ENCODE data around the gene DHRS4. TPM values are rescaled to one million over a fixed set of nuclear protein-coding genes. Genes with fewer than 3 reads are reported as not detected.

The DHRS4 gene
- total and polyA plus RNA-seq, 2 of the 13 experiments (the other 11 are each of a cell fraction or from before 2014, with no cell fraction given), result 23.9 to 45.1 TPM

DNA sequence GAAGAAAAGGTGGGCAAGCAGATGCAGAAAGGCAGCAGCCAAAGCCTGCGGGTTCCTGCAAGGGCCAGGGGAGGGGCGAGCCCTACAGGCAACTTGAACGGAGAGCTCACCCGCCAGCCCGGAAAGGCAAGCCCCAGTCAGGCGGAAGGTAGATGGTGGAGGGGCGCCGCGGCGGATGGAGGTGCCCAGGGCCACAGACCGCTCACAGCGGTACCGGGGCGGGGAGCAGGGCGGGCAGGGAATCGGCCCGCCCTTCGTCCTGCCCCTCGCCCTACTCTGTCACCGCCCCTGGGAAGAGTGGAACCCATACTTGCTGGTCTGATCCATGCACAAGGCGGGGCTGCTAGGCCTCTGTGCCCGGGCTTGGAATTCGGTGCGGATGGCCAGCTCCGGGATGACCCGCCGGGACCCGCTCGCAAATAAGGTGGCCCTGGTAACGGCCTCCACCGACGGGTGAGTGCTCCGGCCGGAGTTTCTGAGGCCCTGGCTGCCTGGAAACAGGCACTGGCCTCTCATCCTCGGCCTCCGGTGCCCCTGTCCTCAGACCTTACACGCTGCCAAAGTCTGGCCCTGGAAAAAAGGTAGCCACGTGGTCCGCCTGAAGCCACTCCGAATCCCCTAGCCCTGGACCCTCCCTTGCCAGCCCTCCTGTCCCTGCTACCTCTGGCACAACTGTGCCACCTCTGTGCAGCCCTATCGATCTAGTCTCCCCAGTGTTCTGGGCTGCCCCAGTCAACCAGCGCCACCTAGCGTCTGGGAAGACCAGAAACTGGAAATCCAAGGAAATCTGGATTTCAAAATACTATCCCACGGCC, at the start of gene DHRS4 (continued):
- TF ChIP-seq ZNF790 (CRISPR knock-in tag; IDR thresholded peaks at IDR 0.05; ENCODE audit: borderline replicate concordance), result peak; percentile 96
- TF ChIP-seq ZFP82 (CRISPR knock-in tag; IDR thresholded peaks at IDR 0.05; ENCODE audit: borderline replicate concordance), result peak; percentile 96; the same call in 1 of the 2 replicates
- peak; percentile 46 for TF ChIP-seq RARA (CRISPR knock-in tag; IDR thresholded peaks at IDR 0.05)
- TF ChIP-seq, protein P1, sequence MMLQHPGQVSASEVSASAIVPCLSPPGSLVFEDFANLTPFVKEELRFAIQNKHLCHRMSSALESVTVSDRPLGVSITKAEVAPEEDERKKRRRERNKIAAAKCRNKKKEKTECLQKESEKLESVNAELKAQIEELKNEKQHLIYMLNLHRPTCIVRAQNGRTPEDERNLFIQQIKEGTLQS (CRISPR knock-in tag; IDR thresholded peaks at IDR 0.05), result peak; percentile 41
- TF ChIP-seq MAFG (CRISPR knock-in tag; IDR thresholded peaks at IDR 0.05), result no peak
- peak; percentile 100 for TF ChIP-seq ZNF225 (CRISPR knock-in tag; IDR thresholded peaks at IDR 0.05)
- TF ChIP-seq PAX8 (CRISPR knock-in tag; IDR thresholded peaks at IDR 0.05; ENCODE audit: borderline replicate concordance), result peak; percentile 94; the same call in 1 of the 2 replicates
- TF ChIP-seq PTBP1 (IDR thresholded peaks at IDR 0.05; ENCODE audit: low read depth, low read length, poor library complexity, severe bottlenecking), result peak; percentile 84
- TF ChIP-seq HMGA1 (CRISPR knock-in tag; conservative IDR thresholded peaks at IDR 0.05), result no peak
- TF ChIP-seq, protein P2, sequence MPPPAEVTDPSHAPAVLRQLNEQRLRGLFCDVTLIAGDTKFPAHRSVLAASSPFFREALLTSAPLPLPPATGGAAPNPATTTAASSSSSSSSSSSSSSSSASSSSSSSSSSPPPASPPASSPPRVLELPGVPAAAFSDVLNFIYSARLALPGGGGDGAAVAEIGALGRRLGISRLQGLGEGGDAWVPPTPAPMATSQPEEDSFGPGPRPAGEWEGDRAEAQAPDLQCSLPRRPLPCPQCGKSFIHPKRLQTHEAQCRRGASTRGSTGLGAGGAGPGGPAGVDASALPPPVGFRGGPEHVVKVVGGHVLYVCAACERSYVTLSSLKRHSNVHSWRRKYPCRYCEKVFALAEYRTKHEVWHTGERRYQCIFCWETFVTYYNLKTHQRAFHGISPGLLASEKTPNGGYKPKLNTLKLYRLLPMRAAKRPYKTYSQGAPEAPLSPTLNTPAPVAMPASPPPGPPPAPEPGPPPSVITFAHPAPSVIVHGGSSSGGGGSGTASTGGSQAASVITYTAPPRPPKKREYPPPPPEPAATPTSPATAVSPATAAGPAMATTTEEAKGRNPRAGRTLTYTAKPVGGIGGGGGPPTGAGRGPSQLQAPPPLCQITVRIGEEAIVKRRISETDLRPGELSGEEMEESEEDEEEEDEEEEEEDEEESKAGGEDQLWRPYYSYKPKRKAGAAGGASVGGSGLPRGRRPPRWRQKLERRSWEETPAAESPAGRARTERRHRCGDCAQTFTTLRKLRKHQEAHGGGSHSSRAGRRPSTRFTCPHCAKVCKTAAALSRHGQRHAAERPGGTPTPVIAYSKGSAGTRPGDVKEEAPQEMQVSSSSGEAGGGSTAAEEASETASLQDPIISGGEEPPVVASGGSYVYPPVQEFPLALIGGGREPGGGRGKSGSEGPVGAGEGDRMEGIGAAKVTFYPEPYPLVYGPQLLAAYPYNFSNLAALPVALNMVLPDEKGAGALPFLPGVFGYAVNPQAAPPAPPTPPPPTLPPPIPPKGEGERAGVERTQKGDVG (CRISPR knock-in tag; IDR thresholded peaks at IDR 0.05; ENCODE audit: borderline replicate concordance), result no peak; the same call in 1 of the 2 replicates
- TF ChIP-seq, protein P3, sequence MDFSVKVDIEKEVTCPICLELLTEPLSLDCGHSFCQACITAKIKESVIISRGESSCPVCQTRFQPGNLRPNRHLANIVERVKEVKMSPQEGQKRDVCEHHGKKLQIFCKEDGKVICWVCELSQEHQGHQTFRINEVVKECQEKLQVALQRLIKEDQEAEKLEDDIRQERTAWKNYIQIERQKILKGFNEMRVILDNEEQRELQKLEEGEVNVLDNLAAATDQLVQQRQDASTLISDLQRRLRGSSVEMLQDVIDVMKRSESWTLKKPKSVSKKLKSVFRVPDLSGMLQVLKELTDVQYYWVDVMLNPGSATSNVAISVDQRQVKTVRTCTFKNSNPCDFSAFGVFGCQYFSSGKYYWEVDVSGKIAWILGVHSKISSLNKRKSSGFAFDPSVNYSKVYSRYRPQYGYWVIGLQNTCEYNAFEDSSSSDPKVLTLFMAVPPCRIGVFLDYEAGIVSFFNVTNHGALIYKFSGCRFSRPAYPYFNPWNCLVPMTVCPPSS (IDR thresholded peaks at IDR 0.05), result peak; percentile 53; the same call in 1 of the 2 replicates
- peak; percentile 67; the same call in 1 of the 2 replicates for TF ChIP-seq HDAC2 (CRISPR knock-in tag; IDR thresholded peaks at IDR 0.05)
- TF ChIP-seq, protein P4, sequence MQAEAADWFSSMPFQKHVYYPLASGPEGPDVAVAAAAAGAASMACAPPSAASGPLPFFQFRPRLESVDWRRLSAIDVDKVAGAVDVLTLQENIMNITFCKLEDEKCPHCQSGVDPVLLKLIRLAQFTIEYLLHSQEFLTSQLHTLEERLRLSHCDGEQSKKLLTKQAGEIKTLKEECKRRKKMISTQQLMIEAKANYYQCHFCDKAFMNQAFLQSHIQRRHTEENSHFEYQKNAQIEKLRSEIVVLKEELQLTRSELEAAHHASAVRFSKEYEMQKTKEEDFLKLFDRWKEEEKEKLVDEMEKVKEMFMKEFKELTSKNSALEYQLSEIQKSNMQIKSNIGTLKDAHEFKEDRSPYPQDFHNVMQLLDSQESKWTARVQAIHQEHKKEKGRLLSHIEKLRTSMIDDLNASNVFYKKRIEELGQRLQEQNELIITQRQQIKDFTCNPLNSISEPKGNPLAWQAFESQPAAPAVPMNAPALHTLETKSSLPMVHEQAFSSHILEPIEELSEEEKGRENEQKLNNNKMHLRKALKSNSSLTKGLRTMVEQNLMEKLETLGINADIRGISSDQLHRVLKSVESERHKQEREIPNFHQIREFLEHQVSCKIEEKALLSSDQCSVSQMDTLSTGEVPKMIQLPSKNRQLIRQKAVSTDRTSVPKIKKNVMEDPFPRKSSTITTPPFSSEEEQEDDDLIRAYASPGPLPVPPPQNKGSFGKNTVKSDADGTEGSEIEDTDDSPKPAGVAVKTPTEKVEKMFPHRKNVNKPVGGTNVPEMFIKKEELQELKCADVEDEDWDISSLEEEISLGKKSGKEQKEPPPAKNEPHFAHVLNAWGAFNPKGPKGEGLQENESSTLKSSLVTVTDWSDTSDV (CRISPR knock-in tag; IDR thresholded peaks at IDR 0.05), result peak; percentile 99
- TF ChIP-seq TGIF2 (CRISPR knock-in tag; IDR thresholded peaks at IDR 0.05), result peak; percentile 77
- TF ChIP-seq TRIM24 (CRISPR knock-in tag; IDR thresholded peaks at IDR 0.05), result no peak
- TF ChIP-seq, protein P5, sequence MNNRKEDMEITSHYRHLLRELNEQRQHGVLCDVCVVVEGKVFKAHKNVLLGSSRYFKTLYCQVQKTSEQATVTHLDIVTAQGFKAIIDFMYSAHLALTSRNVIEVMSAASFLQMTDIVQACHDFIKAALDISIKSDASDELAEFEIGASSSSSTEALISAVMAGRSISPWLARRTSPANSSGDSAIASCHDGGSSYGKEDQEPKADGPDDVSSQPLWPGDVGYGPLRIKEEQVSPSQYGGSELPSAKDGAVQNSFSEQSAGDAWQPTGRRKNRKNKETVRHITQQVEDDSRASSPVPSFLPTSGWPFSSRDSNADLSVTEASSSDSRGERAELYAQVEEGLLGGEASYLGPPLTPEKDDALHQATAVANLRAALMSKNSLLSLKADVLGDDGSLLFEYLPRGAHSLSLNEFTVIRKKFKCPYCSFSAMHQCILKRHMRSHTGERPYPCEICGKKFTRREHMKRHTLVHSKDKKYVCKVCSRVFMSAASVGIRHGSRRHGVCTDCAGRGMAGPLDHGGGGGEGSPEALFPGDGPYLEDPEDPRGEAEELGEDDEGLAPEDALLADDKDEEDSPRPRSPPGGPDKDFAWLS (CRISPR knock-in tag; IDR thresholded peaks at IDR 0.05; ENCODE audit: borderline replicate concordance), result no peak; the same call in 1 of the 2 replicates
- TF ChIP-seq SOX6 (IDR thresholded peaks at IDR 0.05), result no peak
- TF ChIP-seq SOX6 (CRISPR knock-in tag; IDR thresholded peaks at IDR 0.05), result peak; percentile 86
- peak; percentile 98 for TF ChIP-seq ZBTB42 (CRISPR knock-in tag; IDR thresholded peaks at IDR 0.05)
- TF ChIP-seq ZSCAN21 (CRISPR knock-in tag; IDR thresholded peaks at IDR 0.05; ENCODE audit: borderline replicate concordance), result peak; percentile 98
